A673 (cell line): ENCODE measurements around the gene GALNS. TPM values are rescaled to one million over a fixed set of nuclear protein-coding genes. Genes with fewer than 3 reads are reported as not detected.
A peak's percentile ranks its signal among the peaks of the same experiment; 100 is the strongest.

Source experiments
- BruUV-seq: library from RNA; stranded (reverse); fragments of 400-500 nt; replicated peaks from 2 replicates; lab custom pipeline; 2021; lab: Mats Ljungman, UMichigan
- CTCF ChIA-PET: fragments of 300-600 bp; sonication (Branson Sonifier 250); formaldehyde crosslinking; loops from one replicate; lab custom pipeline; 2022; ENCODE audit warnings: antibody characterized with exemption; lab: Charles Lee
- POLR2A ChIA-PET: fragments of 300-600 bp; sonication (Branson Sonifier 250); formaldehyde crosslinking; loops from one replicate; lab custom pipeline; 2022; ENCODE audit warnings: antibody characterized with exemption; ENCODE audit not compliant: low non-redundant PET; lab: Charles Lee
- DNase-seq: peaks from one replicate; pipeline ENCODE4 v3.0.0-alpha.2; 2015; ENCODE audit warnings: low spot score
- H3K27ac ChIP-seq: fragments of 200-600 bp; sonication (generic); 2 replicates; pipeline ENCODE4 v1.5.1; 2016; ENCODE audit warnings: mixed run types, low read depth, mild to moderate bottlenecking, mixed read lengths, antibody characterized with exemption, low read length; ENCODE audit not compliant: poor library complexity, severe bottlenecking
- H3K27me3 ChIP-seq: fragments of 200-600 bp; sonication (generic); replicated peaks from 2 replicates; pipeline ENCODE4 v1.6.1; 2017; ENCODE audit warnings: mixed run types, low read depth, mild to moderate bottlenecking, mixed read lengths, antibody characterized with exemption, low read length; ENCODE audit not compliant: insufficient read depth, poor library complexity
- H3K36me3 ChIP-seq: fragments of 200-600 bp; sonication (generic); 2 replicates; pipeline ENCODE4 v1.6.1; 2016; ENCODE audit warnings: mixed run types, mild to moderate bottlenecking, mixed read lengths, antibody characterized with exemption, low read length; ENCODE audit not compliant: insufficient read depth, poor library complexity, severe bottlenecking
- H3K4me1 ChIP-seq: fragments of 200-600 bp; sonication (generic); 2 replicates; pipeline ENCODE4 v1.6.1; 2017; ENCODE audit warnings: mixed run types, mild to moderate bottlenecking, mixed read lengths, antibody characterized with exemption, low read length; ENCODE audit not compliant: insufficient read depth, poor library complexity, severe bottlenecking
- H3K4me3 ChIP-seq: fragments of 200-600 bp; sonication (generic); 2 replicates; pipeline ENCODE4 v1.5.1; 2016; ENCODE audit warnings: low read depth, mixed run types, mild to moderate bottlenecking, mixed read lengths, low read length; ENCODE audit not compliant: poor library complexity, severe bottlenecking
- H3K9me3 ChIP-seq: fragments of 200-600 bp; sonication (generic); 2 replicates; pipeline ENCODE4 v1.6.1; 2016; ENCODE audit warnings: mixed run types, low read depth, mild to moderate bottlenecking, mixed read lengths, antibody characterized with exemption, low read length; ENCODE audit not compliant: poor library complexity, severe bottlenecking
- EZH2 ChIP-seq: fragments of 200-600 bp; sonication (generic); IDR thresholded peaks from 2 replicates; pipeline ENCODE4 v1.6.1; 2017; ENCODE audit warnings: borderline replicate concordance, low read depth, mild to moderate bottlenecking, mixed read lengths, antibody characterized with exemption, low read length; ENCODE audit not compliant: poor library complexity, severe bottlenecking
- intact Hi-C: fragments of 100-400 bp; cut with micrococcal nuclease; formaldehyde crosslinking; loops from one replicate; pipeline ENCODE4 v1.10.0; 2022; ENCODE audit not compliant: unreplicated experiment
- total RNA-seq: library from RNA; stranded (reverse); gene quantifications from 2 replicates; pipeline ENCODE4 v1.2.3, GENCODE V29; 2021
- TF ChIP-seq, protein P1 (sequence below): fragments of 300-800, 200-600 bp; sonication (generic); conservative IDR thresholded peaks from 2 replicates; pipeline ENCODE4 v1.5.1; 2017; ENCODE audit warnings: low read depth, mild to moderate bottlenecking, antibody characterized with exemption, low read length, moderate library complexity, mixed read lengths

Gene GALNS
- total RNA-seq, 1 experiment from 2014 or later, result 54.8 TPM

DNA sequence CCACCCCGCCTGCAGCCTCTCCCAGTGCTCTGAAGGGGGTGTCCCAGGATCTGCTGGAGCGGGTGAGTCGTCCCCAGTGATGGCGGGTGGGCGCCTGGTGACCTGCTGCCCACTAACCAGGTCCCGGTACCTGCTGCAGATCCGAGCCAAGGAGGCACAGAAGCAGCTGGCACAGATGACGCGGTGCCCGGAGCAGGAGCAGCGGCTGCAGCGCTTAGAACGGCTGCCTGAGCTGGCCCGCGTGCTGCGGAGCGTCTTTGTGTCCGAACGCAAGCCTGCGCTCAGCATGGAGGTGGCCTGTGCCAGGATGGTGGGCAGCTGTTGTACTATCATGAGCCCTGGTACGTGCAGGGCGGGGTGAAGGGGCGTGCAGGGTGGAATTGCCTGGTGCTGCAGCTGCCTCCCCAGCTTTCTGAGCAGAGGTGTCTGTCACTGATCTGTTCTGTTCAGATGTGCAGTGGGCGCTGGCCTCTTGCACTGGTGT, 49.6 kb downstream of the GALNS start:
- CTCF ChIA-PET, result no interaction called here

DNA sequence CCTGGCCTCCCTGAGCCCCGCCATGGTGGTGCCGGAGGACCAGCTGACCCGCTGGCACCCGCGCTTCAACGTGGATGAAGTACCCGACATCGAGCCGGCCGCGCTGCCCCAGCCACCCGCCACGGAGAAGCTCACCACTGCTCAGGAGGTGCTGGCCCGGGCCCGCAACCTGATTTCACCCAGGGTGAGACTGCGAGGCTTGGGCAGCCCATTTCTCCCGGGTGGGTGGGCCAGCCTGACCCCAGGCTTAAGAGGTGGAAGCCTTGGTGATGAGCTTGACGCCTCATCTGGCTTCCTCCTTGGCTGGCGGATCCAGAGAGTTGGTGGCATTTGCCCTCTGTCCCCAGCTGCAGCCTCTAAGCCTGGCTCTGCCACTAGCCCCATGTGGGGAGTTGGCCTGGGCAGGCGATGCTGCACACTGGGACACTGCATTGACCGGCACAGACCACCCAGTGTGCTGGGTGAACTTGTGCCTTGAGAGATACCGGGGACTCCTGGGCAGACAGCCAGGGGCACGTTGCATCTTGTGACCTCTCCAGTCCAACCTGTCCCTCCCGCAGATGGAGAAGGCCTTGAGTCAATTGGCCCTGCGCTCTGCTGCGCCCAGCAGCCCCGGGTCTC, 50.1 kb downstream of the GALNS start:
- peaks cover 22% of the 10 kb centered on the region for H3K4me1 ChIP-seq
- no peak for DNase-seq
- H3K9me3 ChIP-seq, result no peaks in the 10 kb centered on the region
- H3K27me3 ChIP-seq, result no peaks in the 10 kb centered on the region
- no TSS peak for BruUV-seq
- H3K4me3 ChIP-seq, result no peak overlapping the region
- H3K36me3 ChIP-seq, result peaks cover 60% of the 10 kb centered on the region
- intact Hi-C loops, result no loop called here
- POLR2A ChIA-PET, result no interaction called here
- peak overlapping the region; percentile 92 for H3K27ac ChIP-seq
- CTCF ChIA-PET, result no interaction called here
- TF ChIP-seq EZH2, result no peak
- TF ChIP-seq, protein P1, sequence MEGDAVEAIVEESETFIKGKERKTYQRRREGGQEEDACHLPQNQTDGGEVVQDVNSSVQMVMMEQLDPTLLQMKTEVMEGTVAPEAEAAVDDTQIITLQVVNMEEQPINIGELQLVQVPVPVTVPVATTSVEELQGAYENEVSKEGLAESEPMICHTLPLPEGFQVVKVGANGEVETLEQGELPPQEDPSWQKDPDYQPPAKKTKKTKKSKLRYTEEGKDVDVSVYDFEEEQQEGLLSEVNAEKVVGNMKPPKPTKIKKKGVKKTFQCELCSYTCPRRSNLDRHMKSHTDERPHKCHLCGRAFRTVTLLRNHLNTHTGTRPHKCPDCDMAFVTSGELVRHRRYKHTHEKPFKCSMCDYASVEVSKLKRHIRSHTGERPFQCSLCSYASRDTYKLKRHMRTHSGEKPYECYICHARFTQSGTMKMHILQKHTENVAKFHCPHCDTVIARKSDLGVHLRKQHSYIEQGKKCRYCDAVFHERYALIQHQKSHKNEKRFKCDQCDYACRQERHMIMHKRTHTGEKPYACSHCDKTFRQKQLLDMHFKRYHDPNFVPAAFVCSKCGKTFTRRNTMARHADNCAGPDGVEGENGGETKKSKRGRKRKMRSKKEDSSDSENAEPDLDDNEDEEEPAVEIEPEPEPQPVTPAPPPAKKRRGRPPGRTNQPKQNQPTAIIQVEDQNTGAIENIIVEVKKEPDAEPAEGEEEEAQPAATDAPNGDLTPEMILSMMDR, result no peak

More for the DNA sequence above, 49.6 kb downstream of the GALNS start:
- Histone ChIP-seq H3K9me3 (no peaks in the 10 kb centered on the region), H3K4me1 (peaks cover 22% of the 10 kb centered on the region), H3K27me3 (no peaks in the 10 kb centered on the region), H3K27ac (no peak overlapping the region), H3K36me3 (peaks cover 60% of the 10 kb centered on the region), H3K4me3 (no peak overlapping the region)
- no peak for TF ChIP-seq EZH2
- TF ChIP-seq, protein P1, result no peak
- BruUV-seq, result no TSS peak
- POLR2A ChIA-PET, result no interaction called here
- intact Hi-C loops, result no loop called here
- no peak for DNase-seq

DNA sequence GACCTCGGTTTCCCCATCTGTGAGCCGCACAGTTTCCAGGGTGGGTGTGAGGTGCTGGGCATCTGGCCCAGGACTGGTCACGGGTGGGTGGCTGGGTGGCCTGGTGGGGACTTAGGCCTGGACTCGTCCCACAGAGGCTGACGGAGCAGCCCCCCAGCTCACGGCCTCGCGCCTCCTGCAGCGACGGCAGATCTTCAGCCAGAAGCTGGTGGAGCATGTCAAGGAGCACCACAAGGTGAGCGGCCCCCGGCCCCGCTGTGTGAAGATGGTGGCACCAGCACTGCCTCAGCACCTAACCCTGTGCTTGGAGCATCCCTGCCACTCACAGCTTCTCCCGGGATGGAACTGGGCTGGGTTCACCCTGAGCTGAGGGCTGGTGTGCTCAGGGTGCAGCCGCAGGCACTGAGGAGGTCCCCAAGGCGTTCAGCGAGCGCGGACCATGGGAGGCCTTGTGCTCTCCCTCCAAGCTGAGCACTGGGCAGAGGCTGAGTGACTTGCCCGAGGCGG, 50.8 kb downstream of the GALNS start:
- CTCF ChIA-PET, result no interaction called here
- DNase-seq, result no peak
- peak overlapping the region; percentile 88 for H3K4me3 ChIP-seq
- peaks cover 22% of the 10 kb centered on the region for H3K4me1 ChIP-seq
- TF ChIP-seq, protein P1, result no peak
- no peak for TF ChIP-seq EZH2
- H3K36me3 ChIP-seq, result peaks cover 60% of the 10 kb centered on the region
- no TSS peak for BruUV-seq
- POLR2A ChIA-PET, result no interaction called here
- intact Hi-C loops, result no loop called here
- peak overlapping the region; percentile 92 for H3K27ac ChIP-seq
- H3K9me3 ChIP-seq, result no peaks in the 10 kb centered on the region
- no peaks in the 10 kb centered on the region for H3K27me3 ChIP-seq
